GM12878 (cell line): ENCODE data around the gene BCL2. TPM values are rescaled to one million over a fixed set of nuclear protein-coding genes. Genes with fewer than 3 reads are reported as not detected.

Source experiments
- ATAC-seq: fragments of 200-7000 bp; cut with Tn5 transposase; 3 replicates; pipeline ENCODE4 v1.9.1; 2020; ENCODE audit warnings: mild to moderate bottlenecking, moderate library complexity
- BruUV-seq: library from RNA; stranded (reverse); fragments of 400-500 nt; replicated peaks from 2 replicates; lab custom pipeline; 2021; lab: Mats Ljungman, UMichigan
- CTCF ChIA-PET: fragments of 300-600 bp; sonication (Branson Sonifier 250); formaldehyde crosslinking; extraction: SDS; loops from one replicate; lab custom pipeline; 2021; ENCODE audit warnings: inconsistent platforms; lab: Yijun Ruan, JAX
- POLR2A ChIA-PET: fragments of 350-600 bp; formaldehyde crosslinking; extraction: SDS; loops from one replicate; lab custom pipeline; 2021; ENCODE audit warnings: inconsistent platforms; lab: Charles Lee
- RAD21 ChIA-PET: fragments of 300-600 bp; sonication (Branson Sonifier 250); formaldehyde crosslinking; loops from one replicate; lab custom pipeline; 2023; ENCODE audit warnings: antibody characterized with exemption; ENCODE audit not compliant: unreplicated experiment; lab: Charles Lee
- SMC1A ChIA-PET: fragments of 300-600 bp; sonication (Branson Sonifier 250); formaldehyde crosslinking; loops from one replicate; lab custom pipeline; 2023; ENCODE audit not compliant: unreplicated experiment, uncharacterized antibody; lab: Charles Lee
- DNase-seq: peaks from one replicate; pipeline ENCODE4 v3.0.0-alpha.2; 2011; ENCODE audit warnings: low read depth, low spot score
- FAIRE-seq: peaks from 3 replicates; lab custom pipeline; 2011; peaks lifted over from hg19 to GRCh38; lab: Jason Lieb, UNC
- H2AFZ ChIP-seq: 2 replicates; pipeline ENCODE4 v1.6.0; 2011; ENCODE audit warnings: low read depth, low read length, control low read depth; ENCODE audit not compliant: control insufficient read depth
- H3K27ac ChIP-seq: 2 replicates; pipeline ENCODE4 v1.5.1; 2011; ENCODE audit warnings: control low read depth; ENCODE audit not compliant: control insufficient read depth, insufficient read depth
- H3K27me3 ChIP-seq, 2 experiments: replicated peaks in 1 of 2; 2 replicates each; pipeline versions ENCODE4 v1.6.0 to v1.6.1; 2011; ENCODE audit warnings: low read length in 1 of 2; ENCODE audit not compliant: control insufficient read depth in 2 of 2, insufficient read depth in 2 of 2
- H3K36me3 ChIP-seq, 2 experiments: 2 replicates each; pipeline ENCODE4 v1.5.1; 2011; ENCODE audit warnings: low read length in 1 of 2; ENCODE audit not compliant: control insufficient read depth in 2 of 2, insufficient read depth in 2 of 2
- H3K4me1 ChIP-seq: 2 replicates; pipeline ENCODE4 v1.6.1; 2011; ENCODE audit warnings: mild to moderate bottlenecking, low read length, moderate library complexity, mixed read lengths; ENCODE audit not compliant: control insufficient read depth, insufficient read depth
- H3K4me2 ChIP-seq: 2 replicates; pipeline ENCODE4 v1.6.0; 2011; ENCODE audit warnings: control low read depth; ENCODE audit not compliant: control insufficient read depth, insufficient read depth
- H3K4me3 ChIP-seq: fragments of 200-600 bp; sonication (generic); 2 replicates; pipeline ENCODE4 v1.5.1; 2016
- H3K79me2 ChIP-seq: 2 replicates; pipeline ENCODE4 v1.6.0; 2011; ENCODE audit warnings: low read length; ENCODE audit not compliant: control insufficient read depth, insufficient read depth
- H3K9ac ChIP-seq: 2 replicates; pipeline ENCODE4 v1.8.0; 2011; ENCODE audit warnings: low read length, control low read depth, mixed read lengths; ENCODE audit not compliant: control insufficient read depth, insufficient read depth
- H3K9me3 ChIP-seq: replicated peaks from 3 replicates; pipeline ENCODE4 v1.5.1; 2011; ENCODE audit warnings: mild to moderate bottlenecking, low read length; ENCODE audit not compliant: control insufficient read depth, insufficient read depth
- H4K20me1 ChIP-seq: 2 replicates; pipeline ENCODE4 v1.6.0; 2011; ENCODE audit not compliant: control insufficient read depth, insufficient read depth
- CBX5 ChIP-seq: sonication (generic); IDR thresholded peaks from 2 replicates; pipeline ENCODE4 v1.6.1; 2016; ENCODE audit warnings: low read depth, moderate library complexity, mild to moderate bottlenecking, inconsistent platforms
- CHD4 ChIP-seq: fragments of 200-600 bp; sonication (generic); IDR thresholded peaks from 2 replicates; pipeline ENCODE4 v1.6.1; 2016; ENCODE audit warnings: mild to moderate bottlenecking
- EP300 ChIP-seq, 2 experiments: fragments of 150-350 bp in 1 of 2; IDR thresholded peaks; 2 replicates each; pipeline ENCODE4 v1.6.1; 2011 to 2012; ENCODE audit warnings: low read depth in 2 of 2, low read length in 2 of 2, borderline replicate concordance in 1 of 2, improper control_type of control experiment in 1 of 2, inconsistent platforms in 1 of 2; ENCODE audit not compliant: control insufficient read depth in 1 of 2
- HDAC6 ChIP-seq: fragments of 200-600 bp; sonication (generic); IDR thresholded peaks from one replicate; pipeline ENCODE4 v1.8.0; 2017; ENCODE audit warnings: antibody characterized with exemption; ENCODE audit not compliant: unreplicated experiment
- IKZF2 ChIP-seq, 2 experiments: fragments of 450-650 bp; IDR thresholded peaks; 2 replicates each; pipeline ENCODE4 v1.6.1; 2017; ENCODE audit warnings: mild to moderate bottlenecking in 2 of 2, moderate library complexity in 2 of 2
- JUND ChIP-seq: IDR thresholded peaks from 2 replicates; pipeline ENCODE4 v1.6.1; 2012; ENCODE audit warnings: low read depth, mild to moderate bottlenecking, low read length, improper control_type of control experiment, moderate library complexity
- KAT2A ChIP-seq: conservative IDR thresholded peaks from 2 replicates; pipeline ENCODE4 v1.6.1; 2011; ENCODE audit warnings: low read depth, low read length; ENCODE audit not compliant: control insufficient read depth
- MTA3 ChIP-seq: IDR thresholded peaks from 2 replicates; pipeline ENCODE4 v1.6.1; 2012; ENCODE audit warnings: low read length, inconsistent platforms, borderline replicate concordance
- PAX8 ChIP-seq: fragments of 450-650 bp; IDR thresholded peaks from 2 replicates; pipeline ENCODE4 v1.6.1; 2017; ENCODE audit warnings: mild to moderate bottlenecking, moderate library complexity
- POLR2A ChIP-seq: IDR thresholded peaks from 2 replicates; pipeline ENCODE4 v1.6.1; 2011; ENCODE audit warnings: low read depth, mild to moderate bottlenecking, low read length
- POLR2AphosphoS5 ChIP-seq: IDR thresholded peaks from 2 replicates; pipeline ENCODE4 v1.6.1; 2011; ENCODE audit warnings: mild to moderate bottlenecking, low read length, inconsistent platforms
- WRNIP1 ChIP-seq: IDR thresholded peaks from 2 replicates; pipeline ENCODE4 v1.6.1; 2011; ENCODE audit warnings: low read depth, low read length, improper control_type of control experiment, borderline replicate concordance
- YBX1 ChIP-seq: fragments of 450-650 bp; IDR thresholded peaks from 2 replicates; pipeline ENCODE4 v1.6.1; 2016; ENCODE audit warnings: antibody characterized with exemption
- ZNF274 ChIP-seq: IDR thresholded peaks from one replicate; pipeline ENCODE4 v1.8.0; 2011; ENCODE audit not compliant: insufficient read length, insufficient read depth
- WGBS: methylation state at CpG from one replicate; pipeline ENCODE4 v1.1.6; 2016; ENCODE audit warnings: low lambda C conversion rate; ENCODE audit not compliant: insufficient replicate concordance, insufficient coverage; ENCODE audit errors: missing lambda C conversion rate; 5-methylcytosine and 5-hydroxymethylcytosine counted together
- in situ Hi-C: fragments of 300-500 bp; cut with MboI; formaldehyde crosslinking; loops from 9 replicates; pipeline ENCODE4 v1.14.3; 2018; ENCODE audit warnings: mixed read lengths
- intact Hi-C: fragments of 100-400 bp; cut with micrococcal nuclease; formaldehyde crosslinking; loops from one replicate; pipeline ENCODE4 v1.14.2; 2022; ENCODE audit not compliant: unreplicated experiment
- polyA plus RNA-seq, 11 experiments: library from polyadenylated mRNA; depleted of rRNA in 4 of 11; unstranded in 6 of 11; stranded (reverse) in 5 of 11; fragments of >200 nt; fragmentation: Nextera tagmentation in 4 of 11; fragmentation: Illumina TruSeq in 1 of 11; extraction: Ambion mirVana in 4 of 11; extraction: Trizol in 1 of 11; gene quantifications; 1 replicate in 1 of 11; 2 replicates in 10 of 11; pipeline versions ENCODE4 v1.2.1 to v1.2.3, GENCODE V29; 2011 to 2016; ENCODE audit warnings: inconsistent platforms in 2 of 11, missing spikeins in 2 of 11, low read depth in 1 of 11
- total RNA-seq, 4 experiments: library from RNA; depleted of rRNA in 3 of 4; stranded (reverse); fragments of >200 nt in 3 of 4; fragmentation: Illumina TruSeq in 1 of 4; extraction: Trizol in 1 of 4; gene quantifications; 2 replicates each; pipeline versions ENCODE4 v1.2.1 to v1.2.3, GENCODE V29; 2013 to 2021
- TF ChIP-seq, protein P1 (sequence below): fragments of 450-650 bp; IDR thresholded peaks from 2 replicates; pipeline ENCODE4 v1.6.1; 2017; ENCODE audit warnings: mild to moderate bottlenecking, moderate library complexity
- TF ChIP-seq, protein P2 (sequence below): fragments of 450-650 bp; IDR thresholded peaks from 2 replicates; pipeline ENCODE4 v1.6.1; 2017; ENCODE audit warnings: low read depth, mild to moderate bottlenecking, moderate library complexity

Gene BCL2
- total and polyA plus RNA-seq, 10 of the 15 experiments (the other 5 are each of a cell fraction or from before 2014, with no cell fraction given) = 4.1 to 47.8 (median 19.3) TPM

GRCh38 chr18:63158012-63158631 is 161.4 kb downstream of the BCL2 start (continued):
- TF ChIP-seq, protein P1, sequence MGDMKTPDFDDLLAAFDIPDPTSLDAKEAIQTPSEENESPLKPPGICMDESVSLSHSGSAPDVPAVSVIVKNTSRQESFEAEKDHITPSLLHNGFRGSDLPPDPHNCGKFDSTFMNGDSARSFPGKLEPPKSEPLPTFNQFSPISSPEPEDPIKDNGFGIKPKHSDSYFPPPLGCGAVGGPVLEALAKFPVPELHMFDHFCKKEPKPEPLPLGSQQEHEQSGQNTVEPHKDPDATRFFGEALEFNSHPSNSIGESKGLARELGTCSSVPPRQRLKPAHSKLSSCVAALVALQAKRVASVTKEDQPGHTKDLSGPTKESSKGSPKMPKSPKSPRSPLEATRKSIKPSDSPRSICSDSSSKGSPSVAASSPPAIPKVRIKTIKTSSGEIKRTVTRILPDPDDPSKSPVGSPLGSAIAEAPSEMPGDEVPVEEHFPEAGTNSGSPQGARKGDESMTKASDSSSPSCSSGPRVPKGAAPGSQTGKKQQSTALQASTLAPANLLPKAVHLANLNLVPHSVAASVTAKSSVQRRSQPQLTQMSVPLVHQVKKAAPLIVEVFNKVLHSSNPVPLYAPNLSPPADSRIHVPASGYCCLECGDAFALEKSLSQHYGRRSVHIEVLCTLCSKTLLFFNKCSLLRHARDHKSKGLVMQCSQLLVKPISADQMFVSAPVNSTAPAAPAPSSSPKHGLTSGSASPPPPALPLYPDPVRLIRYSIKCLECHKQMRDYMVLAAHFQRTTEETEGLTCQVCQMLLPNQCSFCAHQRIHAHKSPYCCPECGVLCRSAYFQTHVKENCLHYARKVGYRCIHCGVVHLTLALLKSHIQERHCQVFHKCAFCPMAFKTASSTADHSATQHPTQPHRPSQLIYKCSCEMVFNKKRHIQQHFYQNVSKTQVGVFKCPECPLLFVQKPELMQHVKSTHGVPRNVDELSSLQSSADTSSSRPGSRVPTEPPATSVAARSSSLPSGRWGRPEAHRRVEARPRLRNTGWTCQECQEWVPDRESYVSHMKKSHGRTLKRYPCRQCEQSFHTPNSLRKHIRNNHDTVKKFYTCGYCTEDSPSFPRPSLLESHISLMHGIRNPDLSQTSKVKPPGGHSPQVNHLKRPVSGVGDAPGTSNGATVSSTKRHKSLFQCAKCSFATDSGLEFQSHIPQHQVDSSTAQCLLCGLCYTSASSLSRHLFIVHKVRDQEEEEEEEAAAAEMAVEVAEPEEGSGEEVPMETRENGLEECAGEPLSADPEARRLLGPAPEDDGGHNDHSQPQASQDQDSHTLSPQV = no peak
- TF ChIP-seq POLR2A = peak; percentile 71
- peak; percentile 47 for TF ChIP-seq HDAC6
- peak; percentile 85 for TF ChIP-seq POLR2AphosphoS5
- TF ChIP-seq WRNIP1 = peak; percentile 57; the same call in 1 of the 2 replicates
- TF ChIP-seq, all 136 proteins: peak for 15

GRCh38 chr18:63157293-63158011 is 162.1 kb downstream of the BCL2 start:
- RAD21 ChIA-PET = interaction anchor here (0.8 to 14.5 kb wide), 17 partner anchors 16 to 165 kb away, joined by 3 to 463 read pairs (median 3); partner anchors contain the start of gene BCL2
- peak; percentile 54 for FAIRE-seq
- no peaks in the 10 kb centered on the region for H4K20me1 ChIP-seq
- no peaks in the 10 kb centered on the region for H3K27me3 ChIP-seq
- in situ Hi-C loops = no loop called here
- peak overlapping the region; percentile 99 for H3K4me2 ChIP-seq
- peak overlapping the region; percentile 97 for H3K9ac ChIP-seq
- intact Hi-C loops = loop anchor here (5.0 kb wide), 1 partner anchor 35 kb away; no protein-coding TSS in a partner anchor
- WGBS = 39% methylated on average over 15 of the region's 15 CpGs
- peak overlapping the region; percentile 76 for H3K4me3 ChIP-seq
- no TSS peak for BruUV-seq
- no peak overlapping the region for H2AFZ ChIP-seq
- DNase-seq = peak; percentile 84
- SMC1A ChIA-PET = interaction anchor here (0.7 to 13.4 kb wide), 12 partner anchors 17 to 161 kb away, joined by 3 to 453 read pairs (median 8); partner anchors contain the start of gene BCL2
- H3K27ac ChIP-seq = peak overlapping the region; percentile 100
- H3K9me3 ChIP-seq = no peaks in the 10 kb centered on the region
- H3K79me2 ChIP-seq = peaks cover 82% of the 10 kb centered on the region
- CTCF ChIA-PET = interaction anchor here (0.6 to 18.1 kb wide), 9 partner anchors 10 to 165 kb away, joined by 3 to 416 read pairs (median 32); partner anchors contain the start of gene BCL2
- POLR2A ChIA-PET = interaction anchor here (1.0 to 11.7 kb wide), 8 partner anchors 19 to 166 kb away, joined by 3 to 278 read pairs (median 6); partner anchors contain the start of gene BCL2
- peaks cover 78% of the 10 kb centered on the region for H3K4me1 ChIP-seq
- ATAC-seq = peak; percentile 3
- peaks cover 0 to 1% of the 10 kb centered on the region in 2 experiments; a peak in 1 of 4 replicates for H3K36me3 ChIP-seq
- TF ChIP-seq WRNIP1 (peak; percentile 73; the same call in 1 of the 2 replicates), IKZF2 (IDR thresholded peaks at IDR 0.05) (no peak), ZNF274 (no peak), CBX5 (no peak), YBX1 (no peak), MTA3 (no peak), KAT2A (no peak), CHD4 (no peak), PAX8 (no peak), EP300 (IDR thresholded peaks at IDR 0.05; ENCODE audit: borderline replicate concordance in 1 of 2, control insufficient read depth in 1 of 2, low read depth in 2 of 2, low read length in 2 of 2) (peak; percentile 71 to 93; a peak in 2 of 4 replicates), JUND (no peak)
- TF ChIP-seq, protein P2, sequence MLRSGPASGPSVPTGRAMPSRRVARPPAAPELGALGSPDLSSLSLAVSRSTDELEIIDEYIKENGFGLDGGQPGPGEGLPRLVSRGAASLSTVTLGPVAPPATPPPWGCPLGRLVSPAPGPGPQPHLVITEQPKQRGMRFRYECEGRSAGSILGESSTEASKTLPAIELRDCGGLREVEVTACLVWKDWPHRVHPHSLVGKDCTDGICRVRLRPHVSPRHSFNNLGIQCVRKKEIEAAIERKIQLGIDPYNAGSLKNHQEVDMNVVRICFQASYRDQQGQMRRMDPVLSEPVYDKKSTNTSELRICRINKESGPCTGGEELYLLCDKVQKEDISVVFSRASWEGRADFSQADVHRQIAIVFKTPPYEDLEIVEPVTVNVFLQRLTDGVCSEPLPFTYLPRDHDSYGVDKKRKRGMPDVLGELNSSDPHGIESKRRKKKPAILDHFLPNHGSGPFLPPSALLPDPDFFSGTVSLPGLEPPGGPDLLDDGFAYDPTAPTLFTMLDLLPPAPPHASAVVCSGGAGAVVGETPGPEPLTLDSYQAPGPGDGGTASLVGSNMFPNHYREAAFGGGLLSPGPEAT = peak; percentile 97
